NT2/D1 (cell line): ENCODE results near the gene CRACR2A.

Experiments
- SUZ12 ChIP-seq: IDR thresholded peaks from 2 replicates; pipeline ENCODE4 v1.6.1; 2011; ENCODE audit not compliant: insufficient read length, insufficient read depth; ENCODE audit errors: extremely low read depth
- YY1 ChIP-seq: IDR thresholded peaks from 2 replicates; pipeline ENCODE4 v1.6.1; 2011; ENCODE audit not compliant: insufficient read length, insufficient read depth
- ZNF274 ChIP-seq: IDR thresholded peaks from 2 replicates; pipeline ENCODE4 v1.6.1; 2011; ENCODE audit warnings: mild to moderate bottlenecking, low read depth, low read length

GRCh38 chr12:3700861-3701260 is 52.0 kb downstream of the CRACR2A start:
- TF ChIP-seq ZNF274 (no peak), YY1 (no peak), SUZ12 (no peak)
